ENCODE results near the gene XYLT1. TPM values are rescaled to one million over a fixed set of nuclear protein-coding genes. Genes with fewer than 3 reads are reported as not detected.

Gene XYLT1
- total RNA-seq, 4 donors from 2014 or later, result 6.6 to 17.2 (median 10.0) TPM

DNA sequence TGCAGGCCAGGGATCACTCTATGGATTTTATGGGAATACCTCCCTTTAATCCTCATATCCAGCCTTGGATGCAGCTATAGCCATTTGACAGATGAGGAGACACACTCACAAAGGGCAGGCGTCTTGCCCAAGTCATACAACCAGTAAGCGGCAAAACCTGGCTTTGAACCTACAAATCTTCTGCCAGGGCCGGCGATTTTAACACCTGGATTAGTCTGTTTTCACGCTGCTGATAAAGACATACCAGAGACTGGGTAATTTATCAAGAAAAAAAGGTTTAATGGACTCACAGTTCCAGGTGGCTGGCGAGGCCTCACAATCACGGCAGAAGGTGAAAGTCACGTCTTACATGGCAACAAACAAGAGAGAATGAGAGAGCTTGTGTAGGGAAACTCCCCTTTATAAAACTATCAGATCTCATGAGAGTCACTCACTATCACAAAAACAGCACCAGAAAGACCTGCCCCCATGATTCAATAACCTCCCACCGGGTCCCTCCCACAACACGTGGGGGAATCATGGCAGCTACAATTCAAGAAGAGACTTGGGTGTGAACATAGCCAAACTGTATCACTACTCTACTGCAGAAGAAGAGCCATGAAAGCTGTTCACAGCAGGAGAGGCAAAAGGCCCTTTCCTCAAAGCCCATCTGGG is 67.5 kb downstream of the XYLT1 start:
- H3K4me1 ChIP-seq, result peaks cover 0 to 41% (median 23%) of the 10 kb centered on the region in 3 donors
- no peaks in the 10 kb centered on the region for H3K9me3 ChIP-seq
- H3K36me3 ChIP-seq, result no peaks in the 10 kb centered on the region
- intact Hi-C loops (cut with DNase I), result no loop called here
- no peak for TF ChIP-seq POLR2A (IDR thresholded peaks at IDR 0.05)
- TF ChIP-seq, protein P1, sequence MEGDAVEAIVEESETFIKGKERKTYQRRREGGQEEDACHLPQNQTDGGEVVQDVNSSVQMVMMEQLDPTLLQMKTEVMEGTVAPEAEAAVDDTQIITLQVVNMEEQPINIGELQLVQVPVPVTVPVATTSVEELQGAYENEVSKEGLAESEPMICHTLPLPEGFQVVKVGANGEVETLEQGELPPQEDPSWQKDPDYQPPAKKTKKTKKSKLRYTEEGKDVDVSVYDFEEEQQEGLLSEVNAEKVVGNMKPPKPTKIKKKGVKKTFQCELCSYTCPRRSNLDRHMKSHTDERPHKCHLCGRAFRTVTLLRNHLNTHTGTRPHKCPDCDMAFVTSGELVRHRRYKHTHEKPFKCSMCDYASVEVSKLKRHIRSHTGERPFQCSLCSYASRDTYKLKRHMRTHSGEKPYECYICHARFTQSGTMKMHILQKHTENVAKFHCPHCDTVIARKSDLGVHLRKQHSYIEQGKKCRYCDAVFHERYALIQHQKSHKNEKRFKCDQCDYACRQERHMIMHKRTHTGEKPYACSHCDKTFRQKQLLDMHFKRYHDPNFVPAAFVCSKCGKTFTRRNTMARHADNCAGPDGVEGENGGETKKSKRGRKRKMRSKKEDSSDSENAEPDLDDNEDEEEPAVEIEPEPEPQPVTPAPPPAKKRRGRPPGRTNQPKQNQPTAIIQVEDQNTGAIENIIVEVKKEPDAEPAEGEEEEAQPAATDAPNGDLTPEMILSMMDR (IDR thresholded peaks at IDR 0.05), result no peak
- no peak overlapping the region for H3K4me3 ChIP-seq
- peak overlapping the region in 3 of 4 donors; percentile 81 to 91 (median 85) for H3K27ac ChIP-seq
- WGBS, 2 donors, result 67 to 68% methylated on average over 9 to 10 of the region's 10 CpGs
- no peak for DNase-seq
- no peaks in the 10 kb centered on the region for H3K27me3 ChIP-seq

DNA sequence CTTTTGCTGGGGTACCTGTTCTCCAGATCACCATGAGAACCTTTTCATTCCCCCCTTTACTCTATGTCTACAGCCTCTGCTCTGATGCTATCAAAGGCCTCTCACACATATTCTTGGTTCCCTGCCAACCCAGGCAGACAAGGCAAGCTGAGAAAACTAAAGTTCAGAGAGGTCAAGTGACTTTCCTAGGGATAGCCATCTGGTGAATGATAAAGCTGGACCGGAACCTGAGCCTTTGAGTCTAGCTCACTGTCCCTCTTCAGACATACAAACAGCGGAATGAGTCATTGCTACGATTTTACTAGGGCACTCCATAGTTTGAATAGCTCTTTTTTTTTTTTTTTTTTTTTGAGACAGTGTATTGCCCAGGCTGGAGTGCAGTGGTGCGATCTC is 73.3 kb downstream of the XYLT1 start:
- Histone ChIP-seq H3K4me3 (no peak overlapping the region), H3K27ac (peak overlapping the region in 3 of 4 donors; percentile 55 to 73 (median 60)), H3K4me1 (peaks cover 12 to 29% (median 21%) of the 10 kb centered on the region in 3 donors), H3K27me3 (no peaks in the 10 kb centered on the region), H3K9me3 (no peaks in the 10 kb centered on the region), H3K36me3 (no peaks in the 10 kb centered on the region)
- DNase-seq, result no peak
- 50 to 56% methylated on average over 4 of the region's 4 CpGs for WGBS, 2 donors
- intact Hi-C loops (cut with DNase I), result no loop called here
- TF ChIP-seq, protein P1 (IDR thresholded peaks at IDR 0.05), result no peak
- TF ChIP-seq POLR2A (IDR thresholded peaks at IDR 0.05), result no peak

DNA sequence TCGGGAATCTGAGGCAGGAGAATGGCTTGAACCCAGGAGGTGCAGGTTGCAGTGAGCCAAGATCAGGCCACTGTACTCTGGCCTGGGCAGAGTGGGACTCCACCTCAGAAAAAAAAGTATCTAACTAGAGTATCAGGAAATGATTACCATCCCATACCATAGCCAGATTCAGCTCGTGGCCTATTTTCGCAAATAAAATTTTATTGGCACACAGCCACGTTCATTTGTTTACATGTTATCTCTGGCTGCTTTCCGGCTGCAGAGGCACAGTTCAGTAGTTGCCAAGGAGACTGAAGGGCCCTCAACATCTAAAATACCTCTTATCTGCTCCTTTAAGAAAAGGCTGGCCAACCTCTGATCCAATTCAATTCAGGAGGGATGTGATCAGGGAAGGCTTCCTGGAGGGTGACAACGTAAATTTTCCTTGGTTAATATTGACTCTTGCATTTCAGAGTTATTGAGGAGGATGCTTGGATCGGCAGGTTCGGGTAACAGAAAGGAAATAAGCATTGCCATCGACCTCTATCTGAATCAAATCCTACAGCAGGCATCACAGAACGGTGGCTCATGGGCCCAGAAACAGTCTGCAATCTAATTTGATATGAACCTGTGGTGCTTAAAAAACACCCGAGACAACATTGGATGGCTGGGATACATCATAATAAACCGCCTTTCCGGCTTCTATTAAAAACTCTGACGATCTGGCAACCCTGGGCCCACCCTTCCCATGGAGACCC is 73.8 kb downstream of the XYLT1 start:
- DNase-seq, result no peak
- Histone ChIP-seq H3K9me3 (no peaks in the 10 kb centered on the region), H3K27me3 (no peaks in the 10 kb centered on the region), H3K27ac (peak overlapping the region in 3 of 4 donors; percentile 55 to 73 (median 60)), H3K36me3 (no peaks in the 10 kb centered on the region), H3K4me1 (peaks cover 12 to 29% (median 21%) of the 10 kb centered on the region in 3 donors), H3K4me3 (no peak overlapping the region)
- intact Hi-C loops (cut with DNase I), result no loop called here
- 48 to 61% methylated on average over 14 of the region's 14 CpGs for WGBS, 2 donors
- TF ChIP-seq, protein P1 (IDR thresholded peaks at IDR 0.05), result no peak
- TF ChIP-seq POLR2A (IDR thresholded peaks at IDR 0.05), result no peak

DNA sequence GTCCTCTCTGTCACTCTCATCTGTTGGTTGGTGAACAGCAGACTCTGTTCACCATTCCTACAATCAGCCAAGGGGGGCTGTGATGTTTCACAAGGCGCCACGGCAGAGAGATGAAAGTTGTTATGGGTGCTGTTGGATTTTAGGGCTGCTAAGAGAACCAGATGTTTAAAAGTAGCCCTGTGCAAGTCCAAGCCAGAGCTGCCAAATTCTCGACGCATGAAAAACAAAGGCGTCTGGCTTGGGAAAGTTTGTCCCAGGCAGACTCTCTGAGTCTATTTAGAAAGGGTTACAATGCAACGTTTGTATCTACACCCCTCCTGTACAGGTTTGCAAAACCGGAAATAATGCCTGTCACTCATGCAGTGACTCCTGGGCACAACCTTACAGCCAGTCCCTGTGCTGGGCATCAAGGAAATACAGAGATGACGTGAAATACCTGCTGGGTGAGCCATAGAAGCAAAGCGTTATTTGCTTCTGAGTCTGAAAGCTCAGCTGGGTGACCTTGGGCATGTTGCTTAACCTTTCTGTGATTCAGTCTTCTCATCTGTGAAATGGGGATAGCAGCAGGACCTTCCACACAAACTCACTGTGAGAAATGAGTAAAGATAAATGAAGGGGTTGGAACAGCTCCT is 74.8 kb downstream of the XYLT1 start:
- TF ChIP-seq, protein P1 (IDR thresholded peaks at IDR 0.05), result no peak
- TF ChIP-seq POLR2A (IDR thresholded peaks at IDR 0.05), result no peak
- peaks cover 12 to 29% (median 21%) of the 10 kb centered on the region in 3 donors for H3K4me1 ChIP-seq
- intact Hi-C loops (cut with DNase I), result no loop called here
- WGBS, 2 donors, result 49 to 57% methylated on average over 8 to 9 of the region's 9 CpGs
- H3K4me3 ChIP-seq, result no peak overlapping the region
- no peaks in the 10 kb centered on the region for H3K9me3 ChIP-seq
- no peaks in the 10 kb centered on the region for H3K36me3 ChIP-seq
- H3K27me3 ChIP-seq, result no peaks in the 10 kb centered on the region
- no peak for DNase-seq
- peak overlapping the region; percentile 10 to 73 (median 56) for H3K27ac ChIP-seq

All from esophagus squamous epithelium (tissue), 5 donors.